ENCODE data around the gene EXD3.

EXD3 gene

GRCh38 chr9:137396227-137396626 lies 26.7 kb downstream of the EXD3 start:
- TF ChIP-seq Cebpa-rat (IDR thresholded peaks at IDR 0.05): no peak; a peak in 1 of 22 replicates

GRCh38 chr9:137395666-137396010 lies 27.3 kb downstream of the EXD3 start:
- TF ChIP-seq Cebpa-rat (IDR thresholded peaks at IDR 0.05): no peak

More at GRCh38 chr9:137396227-137396626, 26.7 kb downstream of the EXD3 start:
- H3K27ac ChIP-seq: no peak overlapping the region
- H3K9ac ChIP-seq: no peak overlapping the region
- peaks cover 19 to 46% (median 38%) of the 10 kb centered on the region in 11 experiments for H3K9me3 ChIP-seq (replicated peaks in 1 of 11)
- peaks cover 0 to 25% (median 7%) of the 10 kb centered on the region in 11 experiments; a peak in 7 of 22 replicates for H4K20me1 ChIP-seq
- peak overlapping the region in 4 of 11 experiments; percentile 2 to 86 (median 25); a peak in 3 of 22 replicates for H3K4me2 ChIP-seq
- H3K27me3 ChIP-seq: no peaks in the 10 kb centered on the region
- no peak overlapping the region for H3K4me3 ChIP-seq
- peaks cover 72 to 94% (median 84%) of the 10 kb centered on the region in 10 experiments for H3K4me1 ChIP-seq
- H3K36me3 ChIP-seq: peaks cover 0 to 12% (median 4%) of the 10 kb centered on the region in 11 experiments; a peak in 8 of 22 replicates

GRCh38 chr9:137394866-137395665 lies 27.9 kb downstream of the EXD3 start:
- H3K4me2 ChIP-seq: peak overlapping the region; percentile 68 to 99 (median 85)
- peaks cover 17 to 34% (median 31%) of the 10 kb centered on the region in 11 experiments; a peak in 21 of 22 replicates for H3K9me3 ChIP-seq (replicated peaks in 1 of 11)
- peak overlapping the region in 9 of 11 experiments; percentile 26 to 56 (median 41); a peak in 12 of 22 replicates for H3K27ac ChIP-seq
- peaks cover 77 to 96% (median 86%) of the 10 kb centered on the region in 10 experiments for H3K4me1 ChIP-seq
- H3K9ac ChIP-seq: peak overlapping the region; percentile 2 to 64 (median 43); a peak in 17 of 22 replicates
- H3K4me3 ChIP-seq: no peak overlapping the region
- H4K20me1 ChIP-seq: peaks cover 0 to 30% (median 7%) of the 10 kb centered on the region in 11 experiments; a peak in 7 of 22 replicates
- no peaks in the 10 kb centered on the region for H3K27me3 ChIP-seq
- no peak for TF ChIP-seq Cebpa-rat (IDR thresholded peaks at IDR 0.05)
- peaks cover 0 to 12% (median 4%) of the 10 kb centered on the region in 11 experiments; a peak in 6 of 22 replicates for H3K36me3 ChIP-seq

More at GRCh38 chr9:137395666-137396010, 27.3 kb downstream of the EXD3 start:
- Histone ChIP-seq H3K36me3 (peaks cover 0 to 12% (median 4%) of the 10 kb centered on the region in 11 experiments; a peak in 6 of 22 replicates), H3K4me2 (peak overlapping the region in 1 of 11 experiments; percentile 7; a peak in 4 of 22 replicates), H3K4me3 (no peak overlapping the region), H3K27me3 (no peaks in the 10 kb centered on the region), H4K20me1 (peaks cover 0 to 30% (median 7%) of the 10 kb centered on the region in 11 experiments; a peak in 7 of 22 replicates), H3K27ac (no peak overlapping the region), H3K9ac (no peak overlapping the region), H3K9me3 (replicated peaks in 1 of 11) (peaks cover 17 to 40% (median 32%) of the 10 kb centered on the region in 11 experiments), H3K4me1 (peaks cover 77 to 98% (median 86%) of the 10 kb centered on the region in 10 experiments)

- Histone ChIP-seq H3K36me3 (peaks cover 0 to 12% (median 4%) of the 10 kb centered on the region in 11 experiments; a peak in 6 of 22 replicates), H3K27ac (peak overlapping the region in 7 of 11 experiments; percentile 0 to 56 (median 39); a peak in 10 of 22 replicates), H3K9ac (peak overlapping the region in 9 of 11 experiments; percentile 22 to 63 (median 42); a peak in 16 of 22 replicates), H3K4me3 (peak overlapping the region in 1 of 10 experiments; percentile 14; a peak in 1 of 20 replicates), H3K4me2 (peak overlapping the region; percentile 43 to 99 (median 90)), H3K27me3 (no peaks in the 10 kb centered on the region), H4K20me1 (peaks cover 0 to 30% (median 7%) of the 10 kb centered on the region in 11 experiments; a peak in 7 of 22 replicates), H3K4me1 (peaks cover 76 to 94% (median 84%) of the 10 kb centered on the region in 10 experiments), H3K9me3 (replicated peaks in 1 of 11) (peaks cover 17 to 23% (median 20%) of the 10 kb centered on the region in 11 experiments; a peak in 21 of 22 replicates)
- TF ChIP-seq Cebpa-rat (IDR thresholded peaks at IDR 0.05): no peak
Observed at GRCh38 chr9:137393176-137394150, 29.5 kb downstream of the EXD3 start.

GRCh38 chr9:137392232-137393007 lies 30.5 kb downstream of the EXD3 start:
- Histone ChIP-seq H3K4me1 (peaks cover 77 to 94% (median 85%) of the 10 kb centered on the region in 10 experiments), H3K4me2 (peak overlapping the region; percentile 78 to 99 (median 92)), H3K9ac (peak overlapping the region in 9 of 11 experiments; percentile 19 to 82 (median 41); a peak in 12 of 22 replicates), H3K27ac (peak overlapping the region in 7 of 11 experiments; percentile 19 to 90 (median 76); a peak in 13 of 22 replicates), H3K27me3 (no peaks in the 10 kb centered on the region), H4K20me1 (peaks cover 0 to 30% (median 7%) of the 10 kb centered on the region in 11 experiments; a peak in 7 of 22 replicates), H3K4me3 (peak overlapping the region in 1 of 10 experiments; percentile 9; a peak in 1 of 20 replicates), H3K36me3 (peaks cover 0 to 12% (median 4%) of the 10 kb centered on the region in 11 experiments; a peak in 6 of 22 replicates), H3K9me3 (replicated peaks in 1 of 11) (peaks cover 8 to 13% (median 10%) of the 10 kb centered on the region in 11 experiments; a peak in 20 of 22 replicates)
- no peak for TF ChIP-seq Cebpa-rat (IDR thresholded peaks at IDR 0.05)

- Histone ChIP-seq H3K36me3 (peaks cover 0 to 5% (median 0%) of the 10 kb centered on the region in 11 experiments; a peak in 2 of 22 replicates), H4K20me1 (peaks cover 0 to 23% (median 7%) of the 10 kb centered on the region in 11 experiments; a peak in 7 of 22 replicates), H3K27me3 (no peaks in the 10 kb centered on the region), H3K4me2 (peak overlapping the region; percentile 78 to 99 (median 92)), H3K4me3 (peak overlapping the region in 8 of 10 experiments; percentile 8 to 59 (median 38); a peak in 9 of 20 replicates), H3K9me3 (replicated peaks in 1 of 11) (peaks cover 0 to 3% (median 0%) of the 10 kb centered on the region in 11 experiments; a peak in 4 of 22 replicates), H3K4me1 (peaks cover 77 to 97% (median 91%) of the 10 kb centered on the region in 10 experiments), H3K9ac (peak overlapping the region; percentile 58 to 82 (median 69); a peak in 19 of 22 replicates), H3K27ac (peak overlapping the region in 10 of 11 experiments; percentile 55 to 90 (median 80); a peak in 19 of 22 replicates)
- TF ChIP-seq Cebpa-rat (IDR thresholded peaks at IDR 0.05): no peak
Observed at GRCh38 chr9:137391411-137391754, 31.6 kb downstream of the EXD3 start.
